Measurements from ENCODE around the gene ATP2B3.

ATP2B3 gene

DNA sequence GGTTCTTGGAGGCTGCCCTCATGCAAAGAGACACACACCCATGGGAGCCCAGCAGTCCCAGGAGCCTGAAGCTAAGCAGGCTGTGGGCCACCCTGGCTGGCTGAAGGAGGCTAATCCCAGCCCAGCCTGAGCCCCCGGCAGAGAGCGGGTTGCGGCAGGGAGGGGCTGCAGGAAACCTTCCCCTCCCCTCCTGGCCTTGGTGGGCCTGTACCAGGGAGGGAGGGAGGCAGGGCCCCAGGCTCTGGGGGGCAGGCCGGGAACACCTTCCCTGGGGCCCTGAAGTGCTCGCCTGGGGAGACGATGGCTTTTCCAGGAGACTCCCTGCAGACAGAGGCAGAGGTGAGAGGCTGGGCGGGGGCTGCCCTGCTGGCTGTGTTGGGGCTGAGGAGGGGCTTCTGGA lies 19.0 kb upstream of the ATP2B3 start:
- H3K4me3 ChIP-seq (replicated peaks in 1 of 2; ENCODE audit: low read depth in 2 of 2, low read length in 2 of 2), result no peak overlapping the region
- DNase-seq (ENCODE audit: low read depth in 2 of 2), result no peak
- TF ChIP-seq, protein P1, sequence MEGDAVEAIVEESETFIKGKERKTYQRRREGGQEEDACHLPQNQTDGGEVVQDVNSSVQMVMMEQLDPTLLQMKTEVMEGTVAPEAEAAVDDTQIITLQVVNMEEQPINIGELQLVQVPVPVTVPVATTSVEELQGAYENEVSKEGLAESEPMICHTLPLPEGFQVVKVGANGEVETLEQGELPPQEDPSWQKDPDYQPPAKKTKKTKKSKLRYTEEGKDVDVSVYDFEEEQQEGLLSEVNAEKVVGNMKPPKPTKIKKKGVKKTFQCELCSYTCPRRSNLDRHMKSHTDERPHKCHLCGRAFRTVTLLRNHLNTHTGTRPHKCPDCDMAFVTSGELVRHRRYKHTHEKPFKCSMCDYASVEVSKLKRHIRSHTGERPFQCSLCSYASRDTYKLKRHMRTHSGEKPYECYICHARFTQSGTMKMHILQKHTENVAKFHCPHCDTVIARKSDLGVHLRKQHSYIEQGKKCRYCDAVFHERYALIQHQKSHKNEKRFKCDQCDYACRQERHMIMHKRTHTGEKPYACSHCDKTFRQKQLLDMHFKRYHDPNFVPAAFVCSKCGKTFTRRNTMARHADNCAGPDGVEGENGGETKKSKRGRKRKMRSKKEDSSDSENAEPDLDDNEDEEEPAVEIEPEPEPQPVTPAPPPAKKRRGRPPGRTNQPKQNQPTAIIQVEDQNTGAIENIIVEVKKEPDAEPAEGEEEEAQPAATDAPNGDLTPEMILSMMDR (IDR thresholded peaks at IDR 0.05; ENCODE audit: low read depth, low read length), result no peak

DNA sequence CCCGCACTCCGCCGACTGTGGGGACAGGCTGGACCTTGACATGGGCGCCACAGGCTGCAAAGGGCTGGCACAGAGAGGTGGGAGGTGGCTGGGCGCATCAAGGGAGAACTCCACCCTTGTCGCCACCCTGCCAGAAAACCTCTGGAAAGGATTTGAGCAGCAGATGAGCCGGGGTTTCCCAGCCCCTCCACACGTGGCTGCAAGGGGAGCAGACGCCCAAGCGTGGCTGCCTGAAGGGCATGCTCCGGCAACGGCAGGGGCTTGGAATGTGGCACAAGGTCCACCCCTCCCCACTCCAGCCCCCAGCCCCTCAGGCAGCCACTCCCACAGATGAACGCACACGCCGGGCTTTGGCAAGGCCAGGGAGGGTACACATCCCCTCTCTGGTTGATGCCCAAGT lies 18.1 kb upstream of the ATP2B3 start:
- DNase-seq (ENCODE audit: low read depth in 2 of 2), result no peak
- H3K4me3 ChIP-seq (replicated peaks in 1 of 2; ENCODE audit: low read depth in 2 of 2, low read length in 2 of 2), result peak overlapping the region in 1 of 2 donors; percentile 2
- TF ChIP-seq, protein P1 (IDR thresholded peaks at IDR 0.05; ENCODE audit: low read depth, low read length), result no peak

DNA sequence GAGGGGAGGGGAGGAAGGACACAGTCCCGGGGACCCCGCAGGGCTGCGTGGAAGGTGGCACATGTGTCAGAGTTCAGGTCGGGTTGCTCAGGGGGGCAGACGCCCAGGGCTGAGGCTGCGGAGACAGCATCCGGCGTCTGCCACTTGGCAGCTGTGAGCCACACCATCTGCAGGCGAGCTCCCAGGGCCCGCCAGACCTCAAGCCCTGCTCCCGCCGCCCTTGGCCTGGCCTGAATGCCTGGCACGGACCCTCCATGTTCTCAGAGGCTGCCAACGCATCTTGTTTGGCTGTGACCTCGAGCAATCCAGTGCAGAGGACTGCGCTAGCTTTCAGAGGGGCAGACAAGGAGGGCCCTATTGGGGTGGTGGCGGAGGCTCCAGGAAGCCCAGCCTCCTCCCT lies 17.6 kb upstream of the ATP2B3 start:
- TF ChIP-seq, protein P1 (IDR thresholded peaks at IDR 0.05; ENCODE audit: low read depth, low read length), result no peak
- no peak overlapping the region for H3K4me3 ChIP-seq (replicated peaks in 1 of 2; ENCODE audit: low read depth in 2 of 2, low read length in 2 of 2)
- DNase-seq (ENCODE audit: low read depth in 2 of 2), result no peak

DNA sequence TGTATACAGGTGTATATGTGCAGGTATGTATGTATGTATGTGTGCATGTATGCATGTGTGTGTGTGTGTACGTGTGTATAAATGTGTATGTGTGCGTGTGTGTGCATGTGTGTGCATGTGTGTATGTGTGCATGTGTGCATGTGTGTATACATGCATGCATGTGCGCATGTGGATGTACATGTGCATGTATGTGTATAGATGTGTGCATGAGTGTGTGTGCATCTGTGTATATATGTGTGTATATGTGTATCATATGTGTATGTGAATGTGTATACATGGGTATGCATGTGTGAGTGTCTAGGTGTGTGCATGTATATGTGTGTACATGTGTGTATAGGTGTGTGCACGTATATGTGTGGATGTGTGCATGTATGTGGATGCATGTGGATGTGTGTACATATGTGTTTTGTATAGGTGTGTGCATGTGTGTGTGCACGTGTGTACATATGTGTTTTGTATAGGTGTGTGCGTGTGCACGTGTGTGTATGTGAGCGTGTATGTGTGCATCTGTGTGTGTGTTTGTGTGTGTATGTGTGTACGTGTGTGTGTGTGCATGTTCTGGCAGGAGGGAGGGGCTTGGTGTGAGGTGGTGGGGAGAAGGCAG lies 16.7 kb upstream of the ATP2B3 start:
- no peak for DNase-seq (ENCODE audit: low read depth in 2 of 2)
- H3K4me3 ChIP-seq (replicated peaks in 1 of 2; ENCODE audit: low read depth in 2 of 2, low read length in 2 of 2), result no peak overlapping the region
- TF ChIP-seq, protein P1 (IDR thresholded peaks at IDR 0.05; ENCODE audit: low read depth, low read length), result no peak

DNA sequence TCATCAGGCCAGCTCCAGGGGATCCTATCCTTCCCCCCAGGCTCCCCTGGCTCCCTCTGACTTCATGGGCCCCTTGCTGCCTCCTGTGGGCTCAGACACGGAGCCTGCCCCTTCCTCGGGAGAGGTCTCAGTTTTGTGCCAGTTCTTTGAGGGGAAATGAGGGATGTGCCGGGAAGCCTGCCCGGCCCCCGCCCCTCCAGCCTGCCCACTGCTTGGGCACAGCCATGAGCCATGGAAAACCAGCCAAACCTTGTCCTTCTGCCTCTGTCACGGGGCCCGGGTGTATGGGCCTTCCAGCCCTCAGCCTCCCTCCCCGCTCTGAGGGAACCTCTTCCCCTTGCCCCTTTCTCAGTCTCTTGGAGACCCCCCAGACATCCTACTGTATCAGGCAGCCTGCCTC lies 15.9 kb upstream of the ATP2B3 start:
- TF ChIP-seq, protein P1 (IDR thresholded peaks at IDR 0.05; ENCODE audit: low read depth, low read length), result no peak
- DNase-seq (ENCODE audit: low read depth in 2 of 2), result no peak

DNA sequence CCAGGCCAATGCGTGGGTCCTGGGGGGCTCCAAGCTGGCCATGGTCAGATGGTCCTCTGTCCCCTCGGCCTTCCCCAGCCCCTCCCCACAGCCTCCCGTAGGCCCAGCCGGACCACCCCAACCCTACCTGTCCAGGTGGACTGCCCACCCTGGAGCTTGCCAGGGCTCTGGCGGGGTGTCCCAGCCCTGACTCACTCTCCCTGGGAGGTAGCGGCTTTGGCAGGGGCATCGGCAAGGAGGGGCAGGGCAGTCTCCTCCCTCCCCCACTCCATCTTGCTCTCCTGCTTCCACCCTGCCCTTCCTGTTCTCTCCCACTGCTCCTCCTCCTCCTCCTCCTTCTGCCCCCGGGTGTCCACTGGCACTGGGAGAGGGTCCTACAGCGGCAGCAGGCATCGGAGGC lies 15.3 kb upstream of the ATP2B3 start:
- no peak for DNase-seq (ENCODE audit: low read depth in 2 of 2)
- no peak overlapping the region for H3K4me3 ChIP-seq (replicated peaks in 1 of 2; ENCODE audit: low read depth in 2 of 2, low read length in 2 of 2)
- TF ChIP-seq, protein P1 (IDR thresholded peaks at IDR 0.05; ENCODE audit: low read depth, low read length), result no peak

More for the DNA sequence above, 15.9 kb upstream of the ATP2B3 start:
- H3K4me3 ChIP-seq (replicated peaks in 1 of 2; ENCODE audit: low read depth in 2 of 2, low read length in 2 of 2), result no peak overlapping the region

DNA sequence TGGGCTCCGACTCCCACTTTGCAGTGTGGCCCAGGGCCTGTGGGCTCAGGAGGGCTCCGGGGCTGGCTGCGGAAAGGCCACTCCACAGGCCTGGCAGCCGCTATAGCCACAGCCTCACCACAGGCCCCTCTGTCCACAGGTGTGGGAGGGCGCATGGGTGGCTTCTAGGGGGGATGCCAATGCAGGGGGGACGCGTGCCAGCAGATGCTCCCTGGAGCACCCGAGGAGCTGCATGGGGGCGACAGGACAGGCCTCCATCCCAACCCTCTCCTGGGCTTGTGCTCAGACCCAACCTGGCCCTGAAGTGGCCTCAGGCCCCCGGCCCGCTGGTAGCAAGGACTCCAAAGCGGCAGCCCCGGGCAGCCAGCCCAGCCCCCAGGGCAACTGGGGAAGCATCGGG lies 14.6 kb upstream of the ATP2B3 start:
- DNase-seq (ENCODE audit: low read depth in 2 of 2), result no peak
- H3K4me3 ChIP-seq (replicated peaks in 1 of 2; ENCODE audit: low read depth in 2 of 2, low read length in 2 of 2), result no peak overlapping the region
- TF ChIP-seq, protein P1 (IDR thresholded peaks at IDR 0.05; ENCODE audit: low read depth, low read length), result no peak
